ENCODE measurements around the gene CHGA.

GRCh38 chr14:92964124-92965109, 41.5 kb downstream of the CHGA start:
- TF ChIP-seq, protein P1, sequence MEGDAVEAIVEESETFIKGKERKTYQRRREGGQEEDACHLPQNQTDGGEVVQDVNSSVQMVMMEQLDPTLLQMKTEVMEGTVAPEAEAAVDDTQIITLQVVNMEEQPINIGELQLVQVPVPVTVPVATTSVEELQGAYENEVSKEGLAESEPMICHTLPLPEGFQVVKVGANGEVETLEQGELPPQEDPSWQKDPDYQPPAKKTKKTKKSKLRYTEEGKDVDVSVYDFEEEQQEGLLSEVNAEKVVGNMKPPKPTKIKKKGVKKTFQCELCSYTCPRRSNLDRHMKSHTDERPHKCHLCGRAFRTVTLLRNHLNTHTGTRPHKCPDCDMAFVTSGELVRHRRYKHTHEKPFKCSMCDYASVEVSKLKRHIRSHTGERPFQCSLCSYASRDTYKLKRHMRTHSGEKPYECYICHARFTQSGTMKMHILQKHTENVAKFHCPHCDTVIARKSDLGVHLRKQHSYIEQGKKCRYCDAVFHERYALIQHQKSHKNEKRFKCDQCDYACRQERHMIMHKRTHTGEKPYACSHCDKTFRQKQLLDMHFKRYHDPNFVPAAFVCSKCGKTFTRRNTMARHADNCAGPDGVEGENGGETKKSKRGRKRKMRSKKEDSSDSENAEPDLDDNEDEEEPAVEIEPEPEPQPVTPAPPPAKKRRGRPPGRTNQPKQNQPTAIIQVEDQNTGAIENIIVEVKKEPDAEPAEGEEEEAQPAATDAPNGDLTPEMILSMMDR (conservative IDR thresholded peaks at IDR 0.05), result no peak
- TF ChIP-seq ZFX (IDR thresholded peaks at IDR 0.05), result peak; percentile 69; the same call in 1 of the 2 replicates
